ENCODE results near the gene RFFL.

RFFL gene

DNA sequence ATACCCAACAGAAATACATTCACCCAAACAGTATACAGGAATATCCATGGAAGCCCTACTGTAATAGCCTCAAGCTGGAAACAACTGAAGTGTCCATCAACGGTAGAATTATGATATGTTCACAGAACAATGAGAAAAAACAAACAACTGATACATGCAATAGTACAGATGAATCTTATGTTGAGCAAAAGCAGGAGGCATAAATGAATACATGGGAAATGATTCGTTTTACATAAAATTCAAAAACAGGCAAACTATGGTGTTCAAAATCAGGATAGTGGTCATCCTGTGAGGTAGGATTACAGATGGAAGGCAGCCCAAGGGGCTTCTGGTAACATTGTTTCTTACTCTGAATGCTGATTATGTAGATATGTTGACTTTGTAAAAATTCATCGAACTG, 25.1 kb downstream of the RFFL start:
- H3K4me3 ChIP-seq (ENCODE audit: low read depth, low read length), result no peak overlapping the region
- no peaks in the 10 kb centered on the region for H3K4me1 ChIP-seq (ENCODE audit: control insufficient read depth, insufficient read depth, low read length)
- no peaks in the 10 kb centered on the region for H3K36me3 ChIP-seq (ENCODE audit: control insufficient read depth in 2 of 2, insufficient read depth in 1 of 2, low read length in 2 of 2)
- TF ChIP-seq ZSCAN23 (tag by site-specific recombination; IDR thresholded peaks at IDR 0.05) (no peak), ZNF433 (tag by site-specific recombination; IDR thresholded peaks at IDR 0.05; ENCODE audit: low read depth) (no peak), ZNF24 (tag by site-specific recombination; IDR thresholded peaks at IDR 0.05) (no peak), ZNF837 (tag by site-specific recombination; IDR thresholded peaks at IDR 0.05) (no peak), ZNF112 (tag by site-specific recombination; IDR thresholded peaks at IDR 0.05) (no peak), ZNF354C (tag by site-specific recombination; IDR thresholded peaks at IDR 0.05; ENCODE audit: borderline replicate concordance, low read depth) (no peak), ZNF138 (tag by site-specific recombination; IDR thresholded peaks at IDR 0.05; ENCODE audit: borderline replicate concordance) (no peak), ZNF211 (tag by site-specific recombination; IDR thresholded peaks at IDR 0.05; ENCODE audit: low read depth) (no peak), ZNF214 (tag by site-specific recombination; IDR thresholded peaks at IDR 0.05; ENCODE audit: borderline replicate concordance) (no peak), HOXD13 (CRISPR knock-in tag; IDR thresholded peaks at IDR 0.05; ENCODE audit: borderline replicate concordance) (no peak), ZNF114 (tag by site-specific recombination; IDR thresholded peaks at IDR 0.05) (no peak), KLF16 (tag by site-specific recombination; IDR thresholded peaks at IDR 0.05) (no peak), SALL2 (tag by site-specific recombination; IDR thresholded peaks at IDR 0.05; ENCODE audit: borderline replicate concordance) (no peak), SP7 (tag by site-specific recombination; IDR thresholded peaks at IDR 0.05) (no peak), ZFP69B (tag by site-specific recombination; IDR thresholded peaks at IDR 0.05) (no peak), YY1 (tag by site-specific recombination; IDR thresholded peaks at IDR 0.05) (no peak)
- TF ChIP-seq, protein P1, sequence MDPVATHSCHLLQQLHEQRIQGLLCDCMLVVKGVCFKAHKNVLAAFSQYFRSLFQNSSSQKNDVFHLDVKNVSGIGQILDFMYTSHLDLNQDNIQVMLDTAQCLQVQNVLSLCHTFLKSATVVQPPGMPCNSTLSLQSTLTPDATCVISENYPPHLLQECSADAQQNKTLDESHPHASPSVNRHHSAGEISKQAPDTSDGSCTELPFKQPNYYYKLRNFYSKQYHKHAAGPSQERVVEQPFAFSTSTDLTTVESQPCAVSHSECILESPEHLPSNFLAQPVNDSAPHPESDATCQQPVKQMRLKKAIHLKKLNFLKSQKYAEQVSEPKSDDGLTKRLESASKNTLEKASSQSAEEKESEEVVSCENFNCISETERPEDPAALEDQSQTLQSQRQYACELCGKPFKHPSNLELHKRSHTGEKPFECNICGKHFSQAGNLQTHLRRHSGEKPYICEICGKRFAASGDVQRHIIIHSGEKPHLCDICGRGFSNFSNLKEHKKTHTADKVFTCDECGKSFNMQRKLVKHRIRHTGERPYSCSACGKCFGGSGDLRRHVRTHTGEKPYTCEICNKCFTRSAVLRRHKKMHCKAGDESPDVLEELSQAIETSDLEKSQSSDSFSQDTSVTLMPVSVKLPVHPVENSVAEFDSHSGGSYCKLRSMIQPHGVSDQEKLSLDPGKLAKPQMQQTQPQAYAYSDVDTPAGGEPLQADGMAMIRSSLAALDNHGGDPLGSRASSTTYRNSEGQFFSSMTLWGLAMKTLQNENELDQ (tag by site-specific recombination; IDR thresholded peaks at IDR 0.05; ENCODE audit: low read depth), result no peak
- TF ChIP-seq, protein P2, sequence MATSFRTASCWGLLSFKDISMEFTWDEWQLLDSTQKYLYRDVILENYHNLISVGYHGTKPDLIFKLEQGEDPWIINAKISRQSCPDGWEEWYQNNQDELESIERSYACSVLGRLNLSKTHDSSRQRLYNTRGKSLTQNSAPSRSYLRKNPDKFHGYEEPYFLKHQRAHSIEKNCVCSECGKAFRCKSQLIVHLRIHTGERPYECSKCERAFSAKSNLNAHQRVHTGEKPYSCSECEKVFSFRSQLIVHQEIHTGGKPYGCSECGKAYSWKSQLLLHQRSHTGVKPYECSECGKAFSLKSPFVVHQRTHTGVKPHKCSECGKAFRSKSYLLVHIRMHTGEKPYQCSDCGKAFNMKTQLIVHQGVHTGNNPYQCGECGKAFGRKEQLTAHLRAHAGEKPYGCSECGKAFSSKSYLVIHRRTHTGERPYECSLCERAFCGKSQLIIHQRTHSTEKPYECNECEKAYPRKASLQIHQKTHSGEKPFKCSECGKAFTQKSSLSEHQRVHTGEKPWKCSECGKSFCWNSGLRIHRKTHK (tag by site-specific recombination; IDR thresholded peaks at IDR 0.05), result no peak
- ChIA-PET POLR2A (no interaction called here), CTCF (interaction anchor here (1.0 kb wide), 1 partner anchor 54 kb away, joined by 3 read pairs; no protein-coding TSS in a partner anchor)
- H3K9me3 ChIP-seq (ENCODE audit: control insufficient read depth, insufficient read depth, low read depth, low read length), result no peaks in the 10 kb centered on the region
- no peak overlapping the region for H3K27ac ChIP-seq (ENCODE audit: extremely low read depth, low read depth, low read length)

GRCh38 chr17:35030780-35031179, 32.7 kb downstream of the RFFL start:
- H3K4me1 ChIP-seq (ENCODE audit: control insufficient read depth, insufficient read depth, low read length), result no peaks in the 10 kb centered on the region
- no peak overlapping the region for H3K27ac ChIP-seq (ENCODE audit: extremely low read depth, low read depth, low read length)
- CTCF ChIA-PET, result no interaction called here
- peaks cover 0 to 7% of the 10 kb centered on the region in 2 experiments; a peak in 2 of 3 replicates for H3K36me3 ChIP-seq (ENCODE audit: control insufficient read depth in 2 of 2, insufficient read depth in 1 of 2, low read length in 2 of 2)
- TF ChIP-seq, protein P3, sequence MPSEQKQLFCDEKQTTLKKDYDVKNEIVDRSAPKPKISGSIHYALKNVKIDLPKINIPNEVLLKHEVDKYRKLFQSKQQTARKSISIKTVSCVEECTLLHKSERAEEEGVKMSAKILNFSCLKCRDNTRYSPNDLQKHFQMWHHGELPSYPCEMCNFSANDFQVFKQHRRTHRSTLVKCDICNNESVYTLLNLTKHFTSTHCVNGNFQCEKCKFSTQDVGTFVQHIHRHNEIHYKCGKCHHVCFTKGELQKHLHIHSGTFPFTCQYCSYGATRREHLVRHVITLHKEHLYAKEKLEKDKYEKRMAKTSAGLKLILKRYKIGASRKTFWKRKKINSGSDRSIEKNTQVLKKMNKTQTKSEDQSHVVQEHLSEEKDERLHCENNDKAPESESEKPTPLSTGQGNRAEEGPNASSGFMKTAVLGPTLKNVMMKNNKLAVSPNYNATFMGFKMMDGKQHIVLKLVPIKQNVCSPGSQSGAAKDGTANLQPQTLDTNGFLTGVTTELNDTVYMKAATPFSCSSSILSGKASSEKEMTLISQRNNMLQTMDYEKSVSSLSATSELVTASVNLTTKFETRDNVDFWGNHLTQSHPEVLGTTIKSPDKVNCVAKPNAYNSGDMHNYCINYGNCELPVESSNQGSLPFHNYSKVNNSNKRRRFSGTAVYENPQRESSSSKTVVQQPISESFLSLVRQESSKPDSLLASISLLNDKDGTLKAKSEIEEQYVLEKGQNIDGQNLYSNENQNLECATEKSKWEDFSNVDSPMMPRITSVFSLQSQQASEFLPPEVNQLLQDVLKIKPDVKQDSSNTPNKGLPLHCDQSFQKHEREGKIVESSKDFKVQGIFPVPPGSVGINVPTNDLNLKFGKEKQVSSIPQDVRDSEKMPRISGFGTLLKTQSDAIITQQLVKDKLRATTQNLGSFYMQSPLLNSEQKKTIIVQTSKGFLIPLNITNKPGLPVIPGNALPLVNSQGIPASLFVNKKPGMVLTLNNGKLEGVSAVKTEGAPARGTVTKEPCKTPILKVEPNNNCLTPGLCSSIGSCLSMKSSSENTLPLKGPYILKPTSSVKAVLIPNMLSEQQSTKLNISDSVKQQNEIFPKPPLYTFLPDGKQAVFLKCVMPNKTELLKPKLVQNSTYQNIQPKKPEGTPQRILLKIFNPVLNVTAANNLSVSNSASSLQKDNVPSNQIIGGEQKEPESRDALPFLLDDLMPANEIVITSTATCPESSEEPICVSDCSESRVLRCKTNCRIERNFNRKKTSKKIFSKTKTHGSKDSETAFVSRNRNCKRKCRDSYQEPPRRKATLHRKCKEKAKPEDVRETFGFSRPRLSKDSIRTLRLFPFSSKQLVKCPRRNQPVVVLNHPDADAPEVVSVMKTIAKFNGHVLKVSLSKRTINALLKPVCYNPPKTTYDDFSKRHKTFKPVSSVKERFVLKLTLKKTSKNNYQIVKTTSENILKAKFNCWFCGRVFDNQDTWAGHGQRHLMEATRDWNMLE (tag by site-specific recombination; conservative IDR thresholded peaks at IDR 0.05; ENCODE audit: low read depth), result no peak
- no peak overlapping the region for H3K4me3 ChIP-seq (ENCODE audit: low read depth, low read length)
- POLR2A ChIA-PET, result no interaction called here
- H3K9me3 ChIP-seq (ENCODE audit: control insufficient read depth, insufficient read depth, low read depth, low read length), result no peaks in the 10 kb centered on the region
